Measurements from ENCODE around the gene HOXB8. TPM values are rescaled to one million over a fixed set of nuclear protein-coding genes. Genes with fewer than 3 reads are reported as not detected.

Gene HOXB8
- 6.1 to 9.0 TPM (median 7.9 TPM) in 5 replicates for total RNA-seq (2022; extraction: Qiagen RNA extraction; ENCODE audit: low read depth)

GRCh38 chr17:48615047-48615962 is at the start of gene HOXB8:
TSS of gene HOXB8 (minus strand) at chr17:48615292. CDS start at chr17:48614704, 588 bp downstream.

GRCh38 chr17:48626245-48627117 is 11.4 kb upstream of the HOXB8 start, which contains the start of gene HOXB9:
TSS of gene HOXB9 (minus strand) at chr17:48626358. CDS start at chr17:48626269, 89 bp downstream.

GRCh38 chr17:48610282-48611211 is 4.5 kb downstream of the HOXB8 start, which contains the start of gene HOXB7:
TSS of gene HOXB7 (minus strand) at chr17:48611017. CDS start at chr17:48610918, 99 bp downstream.

GRCh38 chr17:48604770-48605329 is 10.2 kb downstream of the HOXB8 start, which contains the start of gene HOXB6:
TSS of gene HOXB6 (minus strand) at chr17:48604986. CDS start at chr17:48598150, 6,836 bp downstream.

GRCh38 chr17:48593126-48593829 is 21.8 kb downstream of the HOXB8 start, which contains the start of gene HOXB5:
TSS of gene HOXB5 (minus strand) at chr17:48593779. CDS start at chr17:48593682, 97 bp downstream.

GRCh38 chr17:48589831-48590606 is 25.1 kb downstream of the HOXB8 start, which contains the start of gene HOXB3:
TSS of gene HOXB3 (minus strand) at chr17:48590241. CDS start at chr17:48552474, 37,767 bp downstream.

GRCh38 chr17:48577946-48578615 is 37.0 kb downstream of the HOXB8 start, which contains the start of gene HOXB4:
TSS of gene HOXB4 (minus strand) at chr17:48578350. CDS start at chr17:48578319, 31 bp downstream.

Other genes with a start within 250 kb of the HOXB8 start
- 0.08 to 0.14 TPM in 2 of 5 replicates, not detected in the others for gene SKAP1, start 185.1 kb downstream of the HOXB8 start, total RNA-seq (2022; extraction: Qiagen RNA extraction; ENCODE audit: low read depth)
- gene HOXB1, start 84.3 kb downstream of the HOXB8 start, total RNA-seq (2022; extraction: Qiagen RNA extraction; ENCODE audit: low read depth): not detected in 5 replicates
- 0.43 to 0.74 TPM (median 0.70 TPM) in 5 replicates for gene HOXB2, start 70.2 kb downstream of the HOXB8 start, total RNA-seq (2022; extraction: Qiagen RNA extraction; ENCODE audit: low read depth)
- gene HOXB4, start 36.9 kb downstream of the HOXB8 start, total RNA-seq (2022; extraction: Qiagen RNA extraction; ENCODE audit: low read depth): 0.08 to 0.18 TPM (median 0.16 TPM) in 5 replicates
- 4.6 to 5.8 TPM (median 5.5 TPM) in 5 replicates for gene HOXB3, start 25.1 kb downstream of the HOXB8 start, total RNA-seq (2022; extraction: Qiagen RNA extraction; ENCODE audit: low read depth)
- gene HOXB5, start 21.5 kb downstream of the HOXB8 start, total RNA-seq (2022; extraction: Qiagen RNA extraction; ENCODE audit: low read depth): 1.2 to 3.3 TPM (median 2.4 TPM) in 5 replicates
- 4.7 to 7.8 TPM (median 7.0 TPM) in 5 replicates for gene HOXB6, start 10.3 kb downstream of the HOXB8 start, total RNA-seq (2022; extraction: Qiagen RNA extraction; ENCODE audit: low read depth)
- 27.0 to 35.8 TPM (median 31.6 TPM) in 5 replicates for gene HOXB7, start 4.3 kb downstream of the HOXB8 start, total RNA-seq (2022; extraction: Qiagen RNA extraction; ENCODE audit: low read depth)
- gene HOXB9, start 11.1 kb upstream of the HOXB8 start, total RNA-seq (2022; extraction: Qiagen RNA extraction; ENCODE audit: low read depth): 8.1 to 10.1 TPM (median 8.4 TPM) in 5 replicates
- not detected in 5 replicates for gene PRAC1, start 107.2 kb upstream of the HOXB8 start, total RNA-seq (2022; extraction: Qiagen RNA extraction; ENCODE audit: low read depth)
- not detected in 5 replicates for gene PRAC2, start 107.9 kb upstream of the HOXB8 start, total RNA-seq (2022; extraction: Qiagen RNA extraction; ENCODE audit: low read depth)
- 1.7 to 2.7 TPM (median 2.3 TPM) in 5 replicates for gene HOXB13, start 113.5 kb upstream of the HOXB8 start, total RNA-seq (2022; extraction: Qiagen RNA extraction; ENCODE audit: low read depth)
- 0.50 to 0.60 TPM (median 0.56 TPM) in 5 replicates for gene TTLL6, start 201.9 kb upstream of the HOXB8 start, total RNA-seq (2022; extraction: Qiagen RNA extraction; ENCODE audit: low read depth)
- 64.9 to 77.4 TPM (median 68.9 TPM) in 5 replicates for gene CALCOCO2, start 215.7 kb upstream of the HOXB8 start, total RNA-seq (2022; extraction: Qiagen RNA extraction; ENCODE audit: low read depth)